NCI-H1436 (cell line): ENCODE results near the gene UGT1A5.

Experiments
- DNase-seq: peaks from one replicate; lab custom pipeline; 2025; lab: John Stamatoyannopoulos, UW

The UGT1A5 gene

GRCh38 chr2:233712611-233713261 lies at the start of gene UGT1A5:
UGT1A5 (plus strand) TSS chr2:233712907; CDS start chr2:233712992, 85 bp downstream.
- DNase-seq: no peak

- no peak for DNase-seq
Measured at GRCh38 chr2:233663911-233664310, 48.8 kb upstream of the UGT1A5 start.

DNA sequence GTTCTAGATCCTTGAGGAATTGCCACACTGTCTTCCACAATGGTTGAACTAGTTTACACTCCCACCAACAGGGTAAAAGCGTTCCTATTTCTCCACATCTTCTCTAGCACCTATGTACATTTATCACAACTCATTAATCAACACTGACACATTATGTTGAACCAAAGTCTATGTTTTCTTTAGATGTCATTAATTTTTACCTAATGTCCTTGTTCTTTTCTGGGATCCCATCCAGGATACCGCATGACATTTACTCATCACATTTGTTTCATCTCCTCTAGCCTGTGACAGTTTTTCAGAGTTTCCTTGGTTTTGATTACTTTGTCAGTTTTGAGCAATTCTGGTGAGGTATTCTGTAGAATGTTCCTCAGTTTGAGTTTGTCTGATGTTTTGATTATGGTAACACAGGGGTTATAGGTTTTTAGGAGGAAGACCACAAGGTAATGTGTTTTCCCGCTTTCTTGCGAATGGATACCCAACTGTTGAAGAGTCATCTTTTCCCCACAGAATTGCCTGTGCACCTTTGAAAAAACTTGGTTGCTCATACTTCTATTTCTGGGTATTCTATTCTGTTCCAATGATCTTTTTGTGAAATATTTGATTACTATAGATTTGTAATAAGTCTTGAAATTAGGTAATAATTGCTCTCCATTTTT lies 44.0 kb upstream of the UGT1A5 start:
- DNase-seq: no peak

- DNase-seq: no peak
Measured at GRCh38 chr2:233671290-233672161, 41.2 kb upstream of the UGT1A5 start, which contains the start of gene UGT1A9. UGT1A9 (plus strand) TSS chr2:233671898; CDS start chr2:233671935, 37 bp downstream.

DNA sequence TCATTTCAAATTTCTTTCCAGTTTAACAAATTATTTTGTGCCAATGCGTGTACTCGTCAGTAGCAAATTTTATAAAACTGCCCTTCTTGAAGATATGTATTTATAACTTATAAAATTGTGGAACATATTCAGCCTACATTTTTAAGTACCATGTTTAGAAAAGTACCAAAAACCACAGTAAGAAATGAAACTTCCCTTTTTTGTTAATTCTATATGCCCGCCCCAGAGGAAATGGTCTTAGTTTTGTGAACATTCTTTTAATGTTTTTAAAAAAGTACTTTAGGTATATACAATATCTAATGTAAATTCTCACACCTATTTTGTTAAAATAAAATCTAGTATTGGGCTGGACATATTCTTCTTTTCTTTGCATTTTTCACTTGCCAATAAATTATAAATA lies 39.8 kb upstream of the UGT1A5 start:
- no peak for DNase-seq

DNA sequence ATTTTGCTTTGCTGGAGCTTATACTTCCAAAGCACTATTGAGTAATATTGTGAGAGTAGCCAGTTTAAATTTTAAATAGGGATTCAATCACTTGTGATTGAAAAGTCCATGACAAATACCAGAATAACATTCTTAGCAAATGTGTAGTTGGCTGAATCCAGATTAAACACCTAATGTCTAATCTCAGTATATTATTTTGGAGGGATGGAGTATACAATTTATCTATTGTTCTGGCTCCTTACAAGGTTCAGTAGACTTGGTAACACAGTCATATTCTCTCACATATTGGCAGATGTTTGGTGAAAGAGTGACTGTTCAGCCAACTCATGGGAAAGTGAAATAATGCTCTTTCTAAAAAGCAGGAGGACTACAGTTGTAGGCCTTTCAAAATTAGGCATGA lies 38.8 kb upstream of the UGT1A5 start:
- DNase-seq: no peak

GRCh38 chr2:233674314-233674713 lies 38.4 kb upstream of the UGT1A5 start:
- no peak for DNase-seq

DNA sequence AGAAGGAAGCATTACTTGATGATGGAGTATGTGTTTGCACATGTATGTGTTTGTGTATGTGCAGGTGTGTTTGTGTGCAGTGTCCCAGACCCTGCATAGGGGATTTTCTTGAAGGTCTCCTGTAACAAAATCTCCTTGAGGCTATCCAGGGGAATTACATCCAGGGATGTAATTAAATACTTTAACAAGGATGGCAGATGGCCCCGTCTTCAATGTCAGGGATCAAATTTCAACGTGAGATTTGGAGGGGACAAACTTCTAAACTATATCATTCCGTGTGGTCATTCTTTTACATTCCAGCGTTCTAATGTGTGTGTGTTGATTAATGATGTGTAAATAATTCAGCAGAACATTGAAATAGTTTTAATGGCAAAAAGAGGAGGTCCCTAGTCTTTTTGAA lies 37.7 kb upstream of the UGT1A5 start:
- no peak for DNase-seq

DNA sequence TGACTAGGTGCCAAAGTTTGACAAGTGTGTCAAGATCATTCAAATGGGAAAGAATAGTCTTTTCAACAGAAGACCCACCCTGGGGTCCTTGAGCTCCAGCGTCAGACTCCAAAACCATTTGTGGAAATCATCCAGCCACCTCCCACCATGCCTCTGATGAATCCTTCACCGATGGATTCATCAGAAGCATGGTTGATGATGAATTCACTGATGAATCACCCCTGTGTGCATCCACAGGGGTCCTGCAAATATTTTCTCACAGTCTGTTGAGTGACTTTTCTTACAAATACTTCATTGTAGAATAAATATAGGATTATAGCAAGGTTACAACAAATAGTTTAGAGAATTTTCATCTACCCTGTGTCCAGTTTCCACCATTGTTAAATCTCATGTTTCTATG lies 36.7 kb upstream of the UGT1A5 start:
- no peak for DNase-seq

GRCh38 chr2:233679196-233679595 lies 33.5 kb upstream of the UGT1A5 start:
- DNase-seq: no peak

- no peak for DNase-seq
Measured at GRCh38 chr2:233680361-233681045, 32.2 kb upstream of the UGT1A5 start.

- DNase-seq: no peak
Measured at GRCh38 chr2:233681521-233682099, 31.1 kb upstream of the UGT1A5 start, which contains the start of gene UGT1A7. UGT1A7 (plus strand) TSS chr2:233681901; CDS start chr2:233681938, 37 bp downstream.

GRCh38 chr2:233684640-233685039 lies 28.1 kb upstream of the UGT1A5 start:
- DNase-seq: no peak

GRCh38 chr2:233686928-233687327 lies 25.8 kb upstream of the UGT1A5 start:
- DNase-seq: no peak

- DNase-seq: no peak
Measured at GRCh38 chr2:233688341-233688740, 24.4 kb upstream of the UGT1A5 start.

GRCh38 chr2:233689031-233689430 lies 23.7 kb upstream of the UGT1A5 start:
- DNase-seq: no peak

DNA sequence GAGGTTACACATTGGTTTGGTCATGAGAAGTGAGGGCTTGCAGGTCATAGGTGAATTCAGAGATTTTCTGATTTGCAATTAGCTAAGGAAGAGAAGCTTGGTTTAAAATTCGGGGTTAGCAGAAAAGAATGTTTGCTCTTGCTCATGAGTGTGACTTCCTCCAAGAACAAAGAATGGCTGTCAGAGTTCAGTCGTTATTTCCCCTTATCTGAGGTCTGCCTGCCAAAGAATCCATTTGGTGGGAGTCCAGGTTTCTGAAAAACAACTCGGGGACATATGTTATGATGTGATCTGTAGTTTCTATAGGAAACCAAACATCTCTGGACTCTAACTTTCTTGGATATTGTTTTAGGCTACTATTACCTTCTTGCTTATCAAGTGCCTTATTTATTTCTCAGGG lies 23.2 kb upstream of the UGT1A5 start:
- DNase-seq: no peak

GRCh38 chr2:233690444-233690843 lies 22.3 kb upstream of the UGT1A5 start:
- no peak for DNase-seq

- DNase-seq: no peak
Measured at GRCh38 chr2:233691443-233692433, 21.0 kb upstream of the UGT1A5 start.

GRCh38 chr2:233692648-233693047 lies 20.1 kb upstream of the UGT1A5 start, which contains the start of gene UGT1A6:
UGT1A6 (plus strand) TSS chr2:233692890; CDS start chr2:233693005, 115 bp downstream.
- no peak for DNase-seq
